Trophoblast cell (in vitro differentiated cells and primary cell): ENCODE data around the gene SDR42E1.
A peak's percentile ranks its signal among the peaks of the same experiment; 100 is the strongest.

ENCODE experiments used
- DNase-seq, 2 donors: peaks; one replicate each; pipeline ENCODE4 v3.0.0-alpha.2; 2016
- H2AFZ ChIP-seq: 2 replicates; pipeline ENCODE4 v1.6.1; 2013; ENCODE audit warnings: low read length, moderate library complexity, mild to moderate bottlenecking; ENCODE audit not compliant: insufficient read depth, poor library complexity
- H2AK5ac ChIP-seq: 2 replicates; pipeline ENCODE4 v1.6.1; 2013; ENCODE audit warnings: mild to moderate bottlenecking, low read length
- H2BK120ac ChIP-seq: 2 replicates; pipeline ENCODE4 v1.6.1; 2013; ENCODE audit warnings: low read length, mild to moderate bottlenecking, moderate library complexity; ENCODE audit not compliant: insufficient read depth, poor library complexity
- H2BK12ac ChIP-seq: 2 replicates; pipeline ENCODE4 v1.6.1; 2013; ENCODE audit warnings: mild to moderate bottlenecking, low read length, moderate library complexity
- H2BK5ac ChIP-seq: 2 replicates; pipeline ENCODE4 v1.6.1; 2013; ENCODE audit warnings: low read length, low read depth, moderate library complexity, mild to moderate bottlenecking; ENCODE audit not compliant: poor library complexity
- H3K14ac ChIP-seq: 2 replicates; pipeline ENCODE4 v1.6.1; 2013; ENCODE audit warnings: mild to moderate bottlenecking, low read length
- H3K18ac ChIP-seq: 2 replicates; pipeline ENCODE4 v1.6.1; 2013; ENCODE audit warnings: mild to moderate bottlenecking, low read length
- H3K23ac ChIP-seq: 2 replicates; pipeline ENCODE4 v1.6.1; 2013; ENCODE audit warnings: low read length
- H3K27ac ChIP-seq: 2 replicates; pipeline ENCODE4 v1.5.1; 2013; ENCODE audit warnings: low read depth, mild to moderate bottlenecking, inconsistent platforms, low read length, moderate library complexity
- H3K27me3 ChIP-seq: 2 replicates; pipeline ENCODE4 v1.6.1; 2013; ENCODE audit warnings: inconsistent platforms, mild to moderate bottlenecking, low read length, moderate library complexity; ENCODE audit not compliant: insufficient read depth
- H3K36me3 ChIP-seq, 2 experiments: 1 replicate in 1 of 2; 2 replicates in 1 of 2; pipeline ENCODE4 v1.6.1; 2013; ENCODE audit warnings: low read length in 2 of 2, mild to moderate bottlenecking in 2 of 2, moderate library complexity in 1 of 2; ENCODE audit not compliant: insufficient read depth in 2 of 2, control insufficient read depth in 1 of 2
- H3K4ac ChIP-seq: 2 replicates; pipeline ENCODE4 v1.6.1; 2013; ENCODE audit warnings: low read depth, mild to moderate bottlenecking, low read length, moderate library complexity
- H3K4me1 ChIP-seq, 2 experiments: 1 replicate in 1 of 2; 2 replicates in 1 of 2; pipeline ENCODE4 v1.6.1; 2013; ENCODE audit warnings: low read length in 2 of 2, mild to moderate bottlenecking in 2 of 2, moderate library complexity in 1 of 2; ENCODE audit not compliant: insufficient read depth in 2 of 2, control insufficient read depth in 1 of 2
- H3K4me2 ChIP-seq: 2 replicates; pipeline ENCODE4 v1.6.1; 2013; ENCODE audit warnings: inconsistent platforms, mild to moderate bottlenecking, low read length, moderate library complexity
- H3K4me3 ChIP-seq: 2 replicates; pipeline ENCODE4 v1.5.1; 2013; ENCODE audit warnings: mild to moderate bottlenecking, low read depth, low read length, inconsistent platforms
- H3K79me1 ChIP-seq: one replicate; pipeline ENCODE4 v1.6.1; 2013; ENCODE audit warnings: low read length
- H3K79me2 ChIP-seq: 2 replicates; pipeline ENCODE4 v1.6.1; 2013; ENCODE audit warnings: low read length, mild to moderate bottlenecking; ENCODE audit not compliant: control insufficient read depth, insufficient read depth, poor library complexity
- H3K9ac ChIP-seq: 2 replicates; pipeline ENCODE4 v1.6.1; 2013; ENCODE audit warnings: mild to moderate bottlenecking, low read length
- H3K9me3 ChIP-seq: 2 replicates; pipeline ENCODE4 v1.6.1; 2013; ENCODE audit warnings: low read depth, mild to moderate bottlenecking, control low read depth, inconsistent platforms, low read length; ENCODE audit not compliant: insufficient read depth
- H4K12ac ChIP-seq: 2 replicates; pipeline ENCODE4 v1.6.1; 2013; ENCODE audit warnings: low read depth, mild to moderate bottlenecking, low read length, moderate library complexity
- H4K8ac ChIP-seq: 2 replicates; pipeline ENCODE4 v1.6.1; 2013; ENCODE audit warnings: low read depth, mild to moderate bottlenecking, low read length, moderate library complexity
- H4K91ac ChIP-seq: one replicate; pipeline ENCODE4 v1.6.1; 2013; ENCODE audit warnings: low read depth, mild to moderate bottlenecking, low read length, moderate library complexity
- WGBS: extraction: QIAGEN DNeasy Blood & Tissue Kit; methylation state at CpG from one replicate; pipeline ENCODE4 v1.1.7; 2013; ENCODE audit warnings: missing lambda C conversion rate; ENCODE audit not compliant: insufficient read length, insufficient coverage; ENCODE audit errors: extremely low coverage; 5-methylcytosine and 5-hydroxymethylcytosine counted together

SDR42E1 gene

GRCh38 chr16:81994485-81994884, 16.8 kb downstream of the SDR42E1 start:
- no peak overlapping the region for H3K9ac ChIP-seq
- no peak overlapping the region for H3K23ac ChIP-seq
- no CpG with 5 or more reads among the region's 5 CpGs for WGBS
- H2BK12ac ChIP-seq, result no peak overlapping the region
- no peaks in the 10 kb centered on the region for H3K36me3 ChIP-seq
- H4K91ac ChIP-seq, result no peak overlapping the region
- no peak overlapping the region for H2AK5ac ChIP-seq
- H3K79me1 ChIP-seq, result no peaks in the 10 kb centered on the region
- no peak overlapping the region for H3K4me2 ChIP-seq
- no peak overlapping the region for H3K27ac ChIP-seq
- H3K4me1 ChIP-seq, result peaks cover 0 to 10% of the 10 kb centered on the region in 2 experiments
- no peak overlapping the region for H3K18ac ChIP-seq
- no peak overlapping the region for H2BK120ac ChIP-seq
- no peak overlapping the region for H4K12ac ChIP-seq
- H4K8ac ChIP-seq, result no peak overlapping the region
- no peak overlapping the region for H2BK5ac ChIP-seq
- H3K4me3 ChIP-seq, result no peak overlapping the region
- no peaks in the 10 kb centered on the region for H3K27me3 ChIP-seq
- H2AFZ ChIP-seq, result no peak overlapping the region
- no peak overlapping the region for H3K14ac ChIP-seq
- DNase-seq, result no peak
- H3K9me3 ChIP-seq, result no peaks in the 10 kb centered on the region
- no peak overlapping the region for H3K4ac ChIP-seq
- H3K79me2 ChIP-seq, result no peaks in the 10 kb centered on the region

DNA sequence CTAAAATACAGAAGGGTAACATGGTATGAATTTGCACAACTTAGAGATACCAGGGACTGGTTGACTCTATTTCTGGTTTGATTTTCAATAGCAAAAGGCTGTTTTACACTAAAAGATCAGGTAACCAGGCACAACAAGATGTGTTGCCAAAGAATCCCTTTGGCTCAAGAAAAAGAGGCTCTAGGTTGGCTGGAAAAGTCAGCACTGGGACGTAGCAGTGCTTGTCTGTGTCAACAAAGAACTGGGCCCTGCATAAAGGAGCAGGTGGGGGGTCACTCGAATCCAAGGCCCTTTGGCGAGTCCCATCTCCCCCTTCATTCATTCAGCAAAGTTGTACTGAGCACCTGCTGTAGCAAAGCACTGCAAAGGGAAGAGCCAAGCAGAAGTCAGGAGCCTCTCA, 18.4 kb downstream of the SDR42E1 start:
- H4K12ac ChIP-seq, result no peak overlapping the region
- no peak overlapping the region for H3K9ac ChIP-seq
- H3K27me3 ChIP-seq, result no peaks in the 10 kb centered on the region
- H2BK5ac ChIP-seq, result no peak overlapping the region
- H3K4me2 ChIP-seq, result no peak overlapping the region
- H4K8ac ChIP-seq, result no peak overlapping the region
- no peak overlapping the region for H3K27ac ChIP-seq
- no CpG with 5 or more reads among the region's 3 CpGs for WGBS
- no peaks in the 10 kb centered on the region for H3K36me3 ChIP-seq
- H3K14ac ChIP-seq, result no peak overlapping the region
- peaks cover 0 to 8% of the 10 kb centered on the region in 2 experiments for H3K4me1 ChIP-seq
- no peaks in the 10 kb centered on the region for H3K79me1 ChIP-seq
- no peaks in the 10 kb centered on the region for H3K9me3 ChIP-seq
- no peak overlapping the region for H2BK120ac ChIP-seq
- no peaks in the 10 kb centered on the region for H3K79me2 ChIP-seq
- no peak overlapping the region for H2BK12ac ChIP-seq
- H3K23ac ChIP-seq, result no peak overlapping the region
- no peak for DNase-seq
- H3K4me3 ChIP-seq, result no peak overlapping the region
- H2AFZ ChIP-seq, result no peak overlapping the region
- no peak overlapping the region for H3K4ac ChIP-seq
- no peak overlapping the region for H2AK5ac ChIP-seq
- H4K91ac ChIP-seq, result no peak overlapping the region
- no peak overlapping the region for H3K18ac ChIP-seq

GRCh38 chr16:81987706-81988105, 23.6 kb downstream of the SDR42E1 start:
- H3K4me3 ChIP-seq, result no peak overlapping the region
- no peak overlapping the region for H2BK12ac ChIP-seq
- no peak overlapping the region for H4K12ac ChIP-seq
- no peak overlapping the region for H3K4me2 ChIP-seq
- no peak overlapping the region for H3K9ac ChIP-seq
- H2AFZ ChIP-seq, result no peak overlapping the region
- H3K27ac ChIP-seq, result no peak overlapping the region
- H3K23ac ChIP-seq, result no peak overlapping the region
- H3K4ac ChIP-seq, result no peak overlapping the region
- no peaks in the 10 kb centered on the region for H3K36me3 ChIP-seq
- no CpG with 5 or more reads among the region's 5 CpGs for WGBS
- H3K9me3 ChIP-seq, result no peaks in the 10 kb centered on the region
- H4K91ac ChIP-seq, result no peak overlapping the region
- H2AK5ac ChIP-seq, result no peak overlapping the region
- no peak overlapping the region for H2BK5ac ChIP-seq
- H3K18ac ChIP-seq, result no peak overlapping the region
- no peaks in the 10 kb centered on the region for H3K4me1 ChIP-seq
- H3K27me3 ChIP-seq, result no peaks in the 10 kb centered on the region
- DNase-seq, result peak; percentile 14 to 54
- no peaks in the 10 kb centered on the region for H3K79me1 ChIP-seq
- no peaks in the 10 kb centered on the region for H3K79me2 ChIP-seq
- no peak overlapping the region for H2BK120ac ChIP-seq
- no peak overlapping the region for H4K8ac ChIP-seq
- H3K14ac ChIP-seq, result no peak overlapping the region

- Histone ChIP-seq H3K79me1 (no peaks in the 10 kb centered on the region), H4K12ac (no peak overlapping the region), H4K8ac (no peak overlapping the region), H3K9me3 (no peaks in the 10 kb centered on the region), H2BK5ac (no peak overlapping the region), H3K27me3 (no peaks in the 10 kb centered on the region), H3K4me2 (no peak overlapping the region), H2BK12ac (no peak overlapping the region), H3K18ac (no peak overlapping the region), H2AK5ac (no peak overlapping the region), H2AFZ (no peak overlapping the region), H3K23ac (no peak overlapping the region), H3K4me3 (no peak overlapping the region), H3K27ac (no peak overlapping the region), H2BK120ac (no peak overlapping the region), H4K91ac (no peak overlapping the region), H3K4ac (no peak overlapping the region), H3K4me1 (no peaks in the 10 kb centered on the region), H3K79me2 (no peaks in the 10 kb centered on the region), H3K36me3 (no peaks in the 10 kb centered on the region), H3K14ac (no peak overlapping the region), H3K9ac (no peak overlapping the region)
- DNase-seq, result no peak
- no CpG with 5 or more reads among the region's 8 CpGs for WGBS
Measured at GRCh38 chr16:81987121-81987520, 24.1 kb downstream of the SDR42E1 start.
